K562 (cell line): ENCODE data around the gene ZNF157. TPM values are rescaled to one million over a fixed set of nuclear protein-coding genes. Genes with fewer than 3 reads are reported as not detected.

Experiments used
- ARNT ChIP-seq, 2 experiments: fragments of 450-650 bp; IDR thresholded peaks; 2 replicates each; pipeline ENCODE4 v1.6.1; 2016; ENCODE audit warnings: mild to moderate bottlenecking in 1 of 2
- ATF1 ChIP-seq, 2 experiments: fragments of 450-650 bp in 1 of 2; IDR thresholded peaks; 2 replicates each; pipeline ENCODE4 v1.6.1; 2016; ENCODE audit warnings: missing compliant biosample characterization in 1 of 2, missing genetic modification characterization in 1 of 2
- CCNT2 ChIP-seq: IDR thresholded peaks from 2 replicates; pipeline ENCODE4 v1.6.1; 2011; ENCODE audit warnings: borderline replicate concordance, low read depth, mild to moderate bottlenecking, moderate library complexity, mixed read lengths, low read length; ENCODE audit not compliant: insufficient read length; ENCODE audit errors: extremely low read depth
- CREB1 ChIP-seq, 2 experiments: sonication (generic) in 1 of 2; formaldehyde crosslinking in 1 of 2; IDR thresholded peaks; 2 replicates each; pipeline versions ENCODE4 v1.6.1 to v1.8.0; 2012 to 2022; ENCODE audit warnings: inconsistent platforms in 1 of 2, mild to moderate bottlenecking in 1 of 2, missing genetic modification reagents in 1 of 2, moderate library complexity in 1 of 2
- EGR1 ChIP-seq: fragments of 450-650 bp; conservative IDR thresholded peaks from 2 replicates; pipeline ENCODE4 v1.6.1; 2017; ENCODE audit warnings: mild to moderate bottlenecking
- ELF2 ChIP-seq: fragments of 250-450 bp; sonication (Bioruptor Pico); IDR thresholded peaks from 2 replicates; pipeline ENCODE4 v1.5.0; 2021; ENCODE audit warnings: mild to moderate bottlenecking
- ETV6 ChIP-seq, 3 experiments: fragments of 150-350 bp in 1 of 3; sonication (generic) in 1 of 3; formaldehyde crosslinking in 1 of 3; IDR thresholded peaks; 2 replicates each; pipeline versions ENCODE4 v1.6.1 to v1.8.0; 2014 to 2022; ENCODE audit warnings: borderline replicate concordance in 2 of 3, low read depth in 2 of 3, antibody characterized with exemption in 1 of 3, low read length in 1 of 3, mild to moderate bottlenecking in 1 of 3, missing genetic modification reagents in 1 of 3
- FOXK1 ChIP-seq: sonication (generic); formaldehyde crosslinking; IDR thresholded peaks from 2 replicates; pipeline ENCODE4 v1.8.0; 2022; ENCODE audit warnings: missing genetic modification reagents, mild to moderate bottlenecking, borderline replicate concordance
- HCFC1 ChIP-seq: IDR thresholded peaks from 2 replicates; pipeline ENCODE4 v1.6.1; 2012; ENCODE audit warnings: low read depth, low read length, improper control_type of control experiment
- HMBOX1 ChIP-seq: sonication (generic); IDR thresholded peaks from 2 replicates; pipeline ENCODE4 v1.6.1; 2016
- HOMEZ ChIP-seq: fragments of 250-450 bp; sonication (Bioruptor Pico); IDR thresholded peaks from 2 replicates; pipeline ENCODE4 v1.4.0; 2020; ENCODE audit warnings: mild to moderate bottlenecking, moderate library complexity
- MYC ChIP-seq, 2 experiments: fragments of 250-450 bp in 1 of 2; sonication (Bioruptor Pico) in 1 of 2; IDR thresholded peaks; 2 replicates each; pipeline versions ENCODE4 v1.5.1 to v1.6.1; 2012 to 2021; ENCODE audit warnings: low read depth in 2 of 2, borderline replicate concordance in 1 of 2, improper control_type of control experiment in 1 of 2, low read length in 1 of 2, mild to moderate bottlenecking in 1 of 2, moderate library complexity in 1 of 2
- SIX5 ChIP-seq, 2 experiments: IDR thresholded peaks; 2 replicates each; pipeline ENCODE4 v1.6.1; 2011; ENCODE audit warnings: low read length in 2 of 2, borderline replicate concordance in 1 of 2, low read depth in 1 of 2, mild to moderate bottlenecking in 1 of 2, moderate library complexity in 1 of 2; ENCODE audit not compliant: insufficient read depth in 1 of 2
- SP2 ChIP-seq: IDR thresholded peaks from 2 replicates; pipeline ENCODE4 v1.6.1; 2011; ENCODE audit warnings: mild to moderate bottlenecking, low read depth, low read length, moderate library complexity; ENCODE audit not compliant: poor library complexity, severe bottlenecking; ENCODE audit errors: extremely low read depth
- STAT5A ChIP-seq: IDR thresholded peaks from 2 replicates; pipeline ENCODE4 v1.6.1; 2012; ENCODE audit warnings: low read length, inconsistent platforms, borderline replicate concordance
- TGIF2 ChIP-seq: sonication (generic); formaldehyde crosslinking; IDR thresholded peaks from 2 replicates; pipeline ENCODE4 v1.8.1; 2022; ENCODE audit warnings: mild to moderate bottlenecking, missing genetic modification reagents, moderate library complexity
- ZBTB7A ChIP-seq: IDR thresholded peaks from 2 replicates; pipeline ENCODE4 v1.6.1; 2011; ENCODE audit warnings: low read depth, mild to moderate bottlenecking, low read length, moderate library complexity, borderline replicate concordance; ENCODE audit not compliant: control insufficient read depth
- ZBTB8A ChIP-seq: fragments of 450-650 bp; IDR thresholded peaks from 2 replicates; pipeline ENCODE4 v1.6.1; 2018; ENCODE audit warnings: mild to moderate bottlenecking, moderate library complexity; ENCODE audit not compliant: partially characterized antibody
- ZMIZ1 ChIP-seq, 2 experiments: fragments of 150-350 bp in 1 of 2; IDR thresholded peaks; 2 replicates each; pipeline ENCODE4 v1.6.1; 2012 to 2016; ENCODE audit warnings: low read depth in 2 of 2, low read length in 2 of 2, mild to moderate bottlenecking in 1 of 2, moderate library complexity in 1 of 2
- ZNF12 ChIP-seq: sonication (generic); formaldehyde crosslinking; IDR thresholded peaks from 2 replicates; pipeline ENCODE4 v1.4.0; 2020; ENCODE audit warnings: mild to moderate bottlenecking, missing genetic modification reagents
- ZNF274 ChIP-seq: IDR thresholded peaks from 2 replicates; pipeline ENCODE4 v1.6.1; 2011; ENCODE audit warnings: low read depth, mild to moderate bottlenecking, low read length, moderate library complexity, borderline replicate concordance
- polyA plus RNA-seq, 8 experiments: library from polyadenylated mRNA; depleted of rRNA in 4 of 8; stranded (reverse) in 5 of 8; unstranded in 3 of 8; fragments of >200 nt; fragmentation: Nextera tagmentation in 2 of 8; fragmentation: Illumina TruSeq in 1 of 8; extraction: Ambion mirVana in 2 of 8; extraction: Trizol in 1 of 8; gene quantifications; 2 replicates each; pipeline versions ENCODE4 v1.2.1 to v1.2.3, GENCODE V29; 2011 to 2014; ENCODE audit warnings: inconsistent platforms in 1 of 8, missing spikeins in 1 of 8
- total RNA-seq, 7 experiments: library from RNA; depleted of rRNA in 6 of 7; stranded (reverse); fragments of >200 nt in 6 of 7; fragmentation: Illumina TruSeq in 2 of 7; extraction: Trizol in 2 of 7; gene quantifications; 2 replicates each; pipeline versions ENCODE4 v1.2.1 to v1.2.3, GENCODE V29; 2011 to 2021; ENCODE audit warnings: low replicate concordance in 1 of 7

ZNF157 gene
- total and polyA plus RNA-seq, 9 of the 15 experiments (the other 6 are each of a cell fraction or from before 2014, with no cell fraction given), result 0.03 TPM; not detected in 8

- TF ChIP-seq HOMEZ (CRISPR knock-in tag), result no peak
- peak in 1 of 2 experiments; percentile 26; a peak in 1 of 4 replicates for TF ChIP-seq SIX5 (IDR thresholded peaks at IDR 0.05; ENCODE audit: borderline replicate concordance in 1 of 2, insufficient read depth in 1 of 2, low read depth in 1 of 2, low read length in 2 of 2)
- no peak for TF ChIP-seq TGIF2 (CRISPR knock-in tag)
- TF ChIP-seq CREB1 (IDR thresholded peaks at IDR 0.05), result peak; percentile 14; the same call in 1 of the 2 replicates
- no peak for TF ChIP-seq CREB1 (CRISPR knock-in tag; IDR thresholded peaks at IDR 0.05)
- TF ChIP-seq ZBTB8A, result no peak
- TF ChIP-seq CCNT2, result no peak
- no peak for TF ChIP-seq STAT5A
- TF ChIP-seq ZBTB7A, result no peak
- no peak for TF ChIP-seq FOXK1 (CRISPR knock-in tag)
- TF ChIP-seq ATF1 (CRISPR knock-in tag; IDR thresholded peaks at IDR 0.05), result no peak
- peak; percentile 36; the same call in 1 of the 2 replicates for TF ChIP-seq ATF1 (tag; IDR thresholded peaks at IDR 0.05)
- no peak for TF ChIP-seq ZNF274
- TF ChIP-seq ARNT (IDR thresholded peaks at IDR 0.05), result no peak
- TF ChIP-seq EGR1, result peak; percentile 21; the same call in 1 of the 2 replicates
- no peak for TF ChIP-seq ELF2 (CRISPR knock-in tag)
- TF ChIP-seq ETV6 (IDR thresholded peaks at IDR 0.05; ENCODE audit: borderline replicate concordance in 1 of 2, low read depth in 2 of 2, low read length in 1 of 2), result no peak
- TF ChIP-seq ETV6 (CRISPR knock-in tag; IDR thresholded peaks at IDR 0.05; ENCODE audit: borderline replicate concordance), result no peak
- peak; percentile 68 for TF ChIP-seq HCFC1
- no peak for TF ChIP-seq ZMIZ1 (IDR thresholded peaks at IDR 0.05; ENCODE audit: low read depth in 2 of 2, low read length in 2 of 2)
- TF ChIP-seq HMBOX1, result no peak
- TF ChIP-seq ZNF12, result peak; percentile 92
- TF ChIP-seq SP2, result no peak
- TF ChIP-seq MYC (IDR thresholded peaks at IDR 0.05; ENCODE audit: low read depth, low read length), result no peak
- no peak for TF ChIP-seq MYC (CRISPR knock-in tag; IDR thresholded peaks at IDR 0.05; ENCODE audit: borderline replicate concordance, low read depth)
These were observed 49.0 kb upstream of the ZNF157 start (continued) for GRCh38 chrX:47321386-47321785.
